Esophagus squamous epithelium (tissue), 4 donors: ENCODE measurements around the gene C12orf50.

Experiments used
- CTCF ChIP-seq, 6 experiments: fragments of 450-650 bp in 4 of 6; fragments of 200-600 bp in 2 of 6; sonication (generic) in 2 of 6; IDR thresholded peaks; one replicate each; pipeline ENCODE4 v1.5.1; 2016 to 2019; ENCODE audit warnings: antibody characterized with exemption in 6 of 6, mild to moderate bottlenecking in 4 of 6, moderate library complexity in 4 of 6
- POLR2A ChIP-seq, 4 donors: fragments of 450-650 bp; IDR thresholded peaks; one replicate each; pipeline ENCODE4 v1.6.1; 2017; ENCODE audit warnings: antibody characterized with exemption in 4 of 4, mild to moderate bottlenecking in 4 of 4, moderate library complexity in 3 of 4

DNA sequence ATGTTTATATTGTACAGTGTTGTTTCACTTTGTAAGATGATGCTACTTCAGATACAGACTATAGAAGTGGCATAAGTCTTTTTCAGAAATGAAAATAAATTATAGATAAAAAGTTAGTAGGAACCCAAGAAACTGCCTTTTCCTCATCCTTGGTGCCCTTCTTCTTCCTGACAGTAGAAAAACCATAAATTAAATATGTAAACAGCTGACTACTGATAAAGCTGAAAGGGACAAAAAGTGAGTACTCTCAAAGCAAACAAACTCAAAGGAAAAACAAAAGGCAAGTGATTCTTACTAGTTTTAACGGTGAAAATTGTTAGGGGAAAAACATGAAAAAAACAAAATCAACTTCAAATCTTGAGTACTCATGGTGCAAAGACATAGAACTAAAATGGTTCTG, 8.6 kb upstream of the C12orf50 start:
- TF ChIP-seq POLR2A (IDR thresholded peaks at IDR 0.05) = no peak
- TF ChIP-seq CTCF (IDR thresholded peaks at IDR 0.05) = no peak
